BE2C (cell line): ENCODE measurements around the gene KDM5B.

Experiments
- DNase-seq: peaks from one replicate; pipeline ENCODE4 v3.0.0-alpha.2; 2020
- H3K27me3 ChIP-seq: fragments of 250-450 bp; sonication (Bioruptor Pico); 2 replicates; pipeline ENCODE4 v1.5.1; 2020; ENCODE audit warnings: mild to moderate bottlenecking
- H3K36me3 ChIP-seq: fragments of 250-450 bp; sonication (Bioruptor Pico); 2 replicates; pipeline ENCODE4 v1.5.1; 2020; ENCODE audit warnings: mild to moderate bottlenecking
- H3K4me1 ChIP-seq: fragments of 250-450 bp; sonication (Bioruptor Pico); 2 replicates; pipeline ENCODE4 v1.5.1; 2020
- H3K4me3 ChIP-seq: 2 replicates; pipeline ENCODE4 v1.5.1; 2011; ENCODE audit warnings: low read depth, low read length
- H3K9me3 ChIP-seq: fragments of 250-450 bp; sonication (Bioruptor Pico); 2 replicates; pipeline ENCODE4 v1.5.1; 2020
- TF ChIP-seq, protein P1 (sequence below): IDR thresholded peaks from 2 replicates; pipeline ENCODE4 v1.5.1; 2012; ENCODE audit warnings: mild to moderate bottlenecking, low read depth, low read length

KDM5B gene

DNA sequence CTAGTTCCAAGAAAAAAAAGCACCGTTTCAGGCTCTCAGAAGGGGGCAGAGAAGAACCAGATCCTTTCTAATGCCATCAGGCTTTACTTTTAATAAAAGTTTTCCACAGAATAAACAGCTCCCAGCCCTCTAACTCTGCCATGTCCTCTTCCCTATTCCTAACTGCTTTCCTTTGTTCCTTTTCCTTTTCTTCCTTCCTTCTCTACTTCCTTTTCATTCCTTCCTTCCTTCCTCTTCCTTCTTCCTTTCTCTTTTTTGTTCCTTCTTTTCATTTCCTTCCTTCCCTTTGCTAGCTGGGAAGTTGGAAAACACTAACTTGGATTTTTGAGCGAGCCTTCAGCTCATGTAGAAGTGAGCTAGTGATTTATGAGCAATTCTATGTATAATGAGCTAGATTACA lies 46.2 kb downstream of the KDM5B start:
- Histone ChIP-seq H3K9me3 (no peaks in the 10 kb centered on the region), H3K27me3 (no peaks in the 10 kb centered on the region), H3K4me3 (no peak overlapping the region), H3K4me1 (no peaks in the 10 kb centered on the region), H3K36me3 (no peaks in the 10 kb centered on the region; the same call in 1 of the 2 replicates)
- TF ChIP-seq, protein P1, sequence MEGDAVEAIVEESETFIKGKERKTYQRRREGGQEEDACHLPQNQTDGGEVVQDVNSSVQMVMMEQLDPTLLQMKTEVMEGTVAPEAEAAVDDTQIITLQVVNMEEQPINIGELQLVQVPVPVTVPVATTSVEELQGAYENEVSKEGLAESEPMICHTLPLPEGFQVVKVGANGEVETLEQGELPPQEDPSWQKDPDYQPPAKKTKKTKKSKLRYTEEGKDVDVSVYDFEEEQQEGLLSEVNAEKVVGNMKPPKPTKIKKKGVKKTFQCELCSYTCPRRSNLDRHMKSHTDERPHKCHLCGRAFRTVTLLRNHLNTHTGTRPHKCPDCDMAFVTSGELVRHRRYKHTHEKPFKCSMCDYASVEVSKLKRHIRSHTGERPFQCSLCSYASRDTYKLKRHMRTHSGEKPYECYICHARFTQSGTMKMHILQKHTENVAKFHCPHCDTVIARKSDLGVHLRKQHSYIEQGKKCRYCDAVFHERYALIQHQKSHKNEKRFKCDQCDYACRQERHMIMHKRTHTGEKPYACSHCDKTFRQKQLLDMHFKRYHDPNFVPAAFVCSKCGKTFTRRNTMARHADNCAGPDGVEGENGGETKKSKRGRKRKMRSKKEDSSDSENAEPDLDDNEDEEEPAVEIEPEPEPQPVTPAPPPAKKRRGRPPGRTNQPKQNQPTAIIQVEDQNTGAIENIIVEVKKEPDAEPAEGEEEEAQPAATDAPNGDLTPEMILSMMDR = no peak
- DNase-seq = no peak

DNA sequence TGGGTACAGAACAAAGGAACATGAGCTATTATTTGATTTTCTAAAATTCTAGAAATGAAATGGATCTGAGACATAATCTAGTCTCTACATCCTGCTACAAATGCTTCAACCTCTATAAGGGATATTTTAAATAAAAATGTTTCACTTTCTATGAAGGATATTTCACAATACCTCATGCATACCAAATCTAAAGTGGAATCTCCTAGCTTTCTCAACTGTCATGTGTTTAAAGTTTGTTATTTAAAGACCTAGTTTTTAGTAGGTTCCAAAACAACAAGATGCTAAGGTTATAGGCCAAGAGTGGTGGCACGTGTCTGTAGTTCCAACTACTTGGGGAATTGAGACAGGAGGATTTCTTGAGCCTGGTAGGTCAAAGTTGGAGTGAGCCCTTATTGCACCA lies 47.6 kb downstream of the KDM5B start:
- H3K4me1 ChIP-seq = no peaks in the 10 kb centered on the region
- H3K4me3 ChIP-seq = no peak overlapping the region
- H3K9me3 ChIP-seq = no peaks in the 10 kb centered on the region
- DNase-seq = no peak
- TF ChIP-seq, protein P1 = no peak
- peaks cover 5% of the 10 kb centered on the region; the same call in 1 of the 2 replicates for H3K36me3 ChIP-seq
- H3K27me3 ChIP-seq = no peaks in the 10 kb centered on the region

DNA sequence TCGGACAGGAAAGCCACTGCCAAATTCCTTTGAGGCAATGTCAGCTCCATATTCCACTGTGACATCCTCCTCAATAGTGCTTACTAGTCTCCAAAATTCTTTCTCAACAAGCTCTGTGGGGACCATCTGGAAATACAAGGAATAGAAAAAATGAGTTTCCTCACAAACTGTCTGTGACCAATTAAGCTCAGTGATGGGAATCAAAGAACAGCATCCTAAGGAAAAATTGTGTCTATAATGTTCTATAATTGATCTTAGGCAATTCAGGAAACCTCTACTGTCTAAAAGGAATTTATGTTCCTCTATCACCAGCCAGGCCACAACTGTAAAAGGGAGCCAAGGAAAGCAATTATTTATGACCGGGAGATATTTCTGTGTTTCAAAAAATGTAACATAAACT lies 51.8 kb downstream of the KDM5B start:
- H3K36me3 ChIP-seq = peaks cover 17% of the 10 kb centered on the region; the same call in 1 of the 2 replicates

DNA sequence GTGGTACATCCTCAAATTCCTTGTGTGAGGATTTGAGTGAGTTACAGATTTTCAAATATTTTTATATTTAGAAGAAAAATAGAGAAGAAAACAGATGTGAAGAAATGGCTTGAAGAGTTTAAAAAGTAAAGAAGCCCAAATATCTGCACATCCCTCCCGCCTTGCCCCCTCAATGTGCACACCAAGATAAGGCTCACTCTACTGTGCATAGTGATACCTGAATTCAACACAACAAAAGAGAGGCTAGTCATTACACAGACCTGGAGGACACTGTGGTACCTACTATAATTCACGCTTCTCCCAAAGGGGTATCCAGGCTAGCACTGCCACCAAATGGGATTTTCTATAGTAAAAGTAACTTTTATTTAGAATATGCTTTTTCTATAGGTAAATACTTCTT lies 53.9 kb downstream of the KDM5B start:
- TF ChIP-seq, protein P1 = no peak
- H3K9me3 ChIP-seq = no peaks in the 10 kb centered on the region
- H3K36me3 ChIP-seq = peaks cover 20% of the 10 kb centered on the region
- H3K27me3 ChIP-seq = no peaks in the 10 kb centered on the region
- no peak for DNase-seq
- H3K4me3 ChIP-seq = no peak overlapping the region
- H3K4me1 ChIP-seq = no peaks in the 10 kb centered on the region

More for the DNA sequence above, 51.8 kb downstream of the KDM5B start:
- TF ChIP-seq, protein P1 = no peak
- Histone ChIP-seq H3K9me3 (no peaks in the 10 kb centered on the region), H3K4me3 (no peak overlapping the region), H3K27me3 (no peaks in the 10 kb centered on the region), H3K4me1 (no peaks in the 10 kb centered on the region)
- no peak for DNase-seq

DNA sequence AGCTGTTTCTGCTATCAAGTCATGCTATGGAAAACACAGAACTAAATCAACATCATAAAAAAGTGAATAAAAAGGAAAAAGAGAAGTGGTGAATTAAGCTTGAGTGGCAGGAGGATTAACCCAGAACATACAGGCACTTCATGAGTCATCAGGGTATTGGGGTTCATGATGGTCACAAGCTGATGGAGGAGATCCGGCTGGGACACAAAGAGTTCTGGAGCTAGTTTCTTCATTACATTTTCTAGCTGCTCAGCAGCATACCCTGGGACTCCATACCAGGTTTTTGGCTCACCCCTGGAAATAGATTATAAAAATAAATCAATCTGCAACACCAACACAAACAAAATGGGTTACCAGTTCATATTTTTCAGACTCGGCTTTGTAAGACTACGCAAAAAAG lies 55.4 kb downstream of the KDM5B start:
- Histone ChIP-seq H3K27me3 (no peaks in the 10 kb centered on the region), H3K36me3 (peaks cover 20% of the 10 kb centered on the region), H3K4me1 (no peaks in the 10 kb centered on the region), H3K4me3 (no peak overlapping the region), H3K9me3 (no peaks in the 10 kb centered on the region)
- no peak for DNase-seq
- TF ChIP-seq, protein P1 = no peak

DNA sequence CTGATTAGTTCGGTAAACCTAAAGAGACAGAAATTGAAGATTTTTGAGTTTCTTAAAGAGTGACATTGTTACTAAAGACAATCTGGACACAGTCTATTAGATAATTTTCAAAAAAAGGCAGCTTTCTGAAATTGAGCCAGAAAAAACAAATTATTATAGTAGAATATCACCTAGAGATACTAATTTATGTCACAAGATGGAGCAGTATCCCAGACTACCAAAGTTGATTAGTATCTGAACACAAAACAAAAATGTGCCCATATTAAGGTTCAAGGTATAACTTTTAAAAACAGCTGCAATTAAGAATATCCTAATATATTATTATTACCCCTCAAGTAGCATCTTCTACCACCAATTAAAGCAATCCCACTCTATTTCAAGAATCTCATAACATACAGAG lies 57.5 kb downstream of the KDM5B start:
- DNase-seq = no peak
- Histone ChIP-seq H3K4me1 (no peaks in the 10 kb centered on the region), H3K4me3 (no peak overlapping the region), H3K36me3 (peaks cover 18% of the 10 kb centered on the region), H3K27me3 (no peaks in the 10 kb centered on the region), H3K9me3 (no peaks in the 10 kb centered on the region)
- TF ChIP-seq, protein P1 = no peak
